Left lung (tissue), 10 donors: ENCODE results near the gene RNF224. TPM values are rescaled to one million over a fixed set of nuclear protein-coding genes. Genes with fewer than 3 reads are reported as not detected.
A peak's percentile ranks its signal among the peaks of the same experiment; 100 is the strongest.

ENCODE experiments used
- ATAC-seq: fragments of 200-7000 bp; cut with Tn5 transposase; one replicate; pipeline ENCODE4 v1.9.1; 2020; ENCODE audit warnings: moderate library complexity
- DNase-seq, 4 donors: peaks; one replicate each; pipeline ENCODE4 v3.0.0-alpha.2; 2013 to 2020
- H3K27ac ChIP-seq, 2 donors: fragments of 200-600 bp; sonication (generic) in 1 of 2; one replicate each; pipeline versions ENCODE4 v1.5.0 to v1.8.0; 2020 to 2021
- H3K27me3 ChIP-seq, 2 donors: fragments of 200-600 bp; sonication (generic) in 1 of 2; one replicate each; pipeline versions ENCODE4 v1.5.0 to v1.8.0; 2020 to 2021
- H3K36me3 ChIP-seq, 2 donors: fragments of 200-600 bp; sonication (generic) in 1 of 2; one replicate each; pipeline versions ENCODE4 v1.5.0 to v1.8.0; 2020 to 2021
- H3K4me1 ChIP-seq, 2 donors: fragments of 200-600 bp; one replicate each; pipeline ENCODE4 v1.8.0; 2021
- H3K4me3 ChIP-seq, 2 donors: fragments of 200-600 bp; sonication (generic) in 1 of 2; one replicate each; pipeline versions ENCODE4 v1.5.0 to v1.8.0; 2020 to 2021; ENCODE audit warnings: mild to moderate bottlenecking in 1 of 2
- H3K9me3 ChIP-seq, 2 donors: fragments of 200-600 bp; sonication (generic) in 1 of 2; one replicate each; pipeline versions ENCODE4 v1.5.0 to v1.8.0; 2020 to 2021
- intact Hi-C, 2 donors: fragments of 100-400 bp; cut with DNase I; formaldehyde crosslinking; loops; one replicate each; pipeline versions ENCODE4 v1.11.2 to v1.14.2; 2022
- polyA plus RNA-seq, 6 donors: library from polyadenylated mRNA; unstranded; fragments of 120-200 nt; gene quantifications; one replicate each; pipeline ENCODE4 v1.2.1, GENCODE V29; 2013; ENCODE audit not compliant: insufficient read length in 6 of 6
- total RNA-seq, 2 donors: library from RNA; stranded (reverse); fragmentation: NEBNext Ultra II Directional; extraction: Animal tissue kit (Norgen Biotek cat#: 25700); gene quantifications; one replicate each; pipeline ENCODE4 v1.2.1, GENCODE V29; 2021
- TF ChIP-seq, protein P1 (sequence below), 2 donors: fragments of 200-600 bp; sonication (generic) in 1 of 2; IDR thresholded peaks; one replicate each; pipeline versions ENCODE4 v1.5.0 to v1.8.0; 2021; ENCODE audit warnings: antibody characterized with exemption in 2 of 2
- donor health status: DM: no; HTN: yes; CAD: no.
- donor health status: DM: no; HTN: no; CAD: no.

RNF224 gene
- total and polyA plus RNA-seq, 8 donors, result 0.15 to 4.8 (median 2.6) TPM

DNA sequence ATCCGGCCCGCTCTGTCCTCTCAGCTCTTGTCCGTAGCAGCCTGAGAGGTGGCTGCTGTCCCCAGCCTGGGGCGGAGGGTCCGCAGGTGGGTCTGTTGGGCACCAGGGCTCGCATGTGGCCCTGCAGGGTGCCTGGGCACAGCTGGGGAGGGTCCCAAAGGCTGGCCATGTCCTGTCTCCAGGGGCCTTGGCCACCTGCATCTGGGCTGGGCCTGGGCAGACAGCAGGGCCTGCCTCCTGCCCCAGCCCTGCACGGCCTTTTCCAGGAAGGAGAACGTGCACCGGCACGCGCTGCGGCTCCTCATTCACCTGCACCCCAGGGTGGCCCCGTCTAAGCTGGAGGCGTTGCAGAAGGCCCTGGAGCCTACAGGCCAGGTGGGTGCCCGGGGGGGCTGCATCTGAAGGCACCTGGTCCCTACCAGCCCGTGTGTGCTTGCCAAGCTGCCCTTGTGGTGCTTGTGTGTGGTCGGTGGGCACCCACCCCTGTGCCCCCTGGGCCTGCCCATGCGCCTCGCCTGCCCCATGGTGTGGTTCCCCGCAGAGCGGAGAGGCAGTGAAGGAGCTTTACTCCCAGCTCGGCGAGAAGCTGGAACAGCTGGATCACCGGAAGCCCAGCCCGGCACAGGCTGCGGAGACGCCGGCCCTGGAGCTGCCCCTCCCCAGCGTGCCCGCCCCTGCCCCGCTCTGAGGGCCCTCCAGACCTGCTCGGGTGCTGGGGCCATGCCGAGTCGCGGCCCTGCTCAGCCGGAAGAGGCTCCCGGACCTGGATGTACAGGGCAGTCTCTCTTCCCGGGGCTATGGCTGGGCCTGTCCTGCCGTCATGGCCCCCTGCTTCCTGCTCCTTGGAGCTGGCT, 45.2 kb downstream of the RNF224 start:
- Histone ChIP-seq H3K4me1 (peaks cover 38 to 64% of the 10 kb centered on the region in 2 donors), H3K36me3 (peaks cover 0 to 47% of the 10 kb centered on the region in 2 donors), H3K27me3 (no peaks in the 10 kb centered on the region), H3K27ac (no peak overlapping the region), H3K9me3 (no peaks in the 10 kb centered on the region), H3K4me3 (no peak overlapping the region)
- ATAC-seq, result no peak
- intact Hi-C loops, result no loop called here
- DNase-seq, result peak in 1 of 4 donors; percentile 66
- TF ChIP-seq, protein P1, sequence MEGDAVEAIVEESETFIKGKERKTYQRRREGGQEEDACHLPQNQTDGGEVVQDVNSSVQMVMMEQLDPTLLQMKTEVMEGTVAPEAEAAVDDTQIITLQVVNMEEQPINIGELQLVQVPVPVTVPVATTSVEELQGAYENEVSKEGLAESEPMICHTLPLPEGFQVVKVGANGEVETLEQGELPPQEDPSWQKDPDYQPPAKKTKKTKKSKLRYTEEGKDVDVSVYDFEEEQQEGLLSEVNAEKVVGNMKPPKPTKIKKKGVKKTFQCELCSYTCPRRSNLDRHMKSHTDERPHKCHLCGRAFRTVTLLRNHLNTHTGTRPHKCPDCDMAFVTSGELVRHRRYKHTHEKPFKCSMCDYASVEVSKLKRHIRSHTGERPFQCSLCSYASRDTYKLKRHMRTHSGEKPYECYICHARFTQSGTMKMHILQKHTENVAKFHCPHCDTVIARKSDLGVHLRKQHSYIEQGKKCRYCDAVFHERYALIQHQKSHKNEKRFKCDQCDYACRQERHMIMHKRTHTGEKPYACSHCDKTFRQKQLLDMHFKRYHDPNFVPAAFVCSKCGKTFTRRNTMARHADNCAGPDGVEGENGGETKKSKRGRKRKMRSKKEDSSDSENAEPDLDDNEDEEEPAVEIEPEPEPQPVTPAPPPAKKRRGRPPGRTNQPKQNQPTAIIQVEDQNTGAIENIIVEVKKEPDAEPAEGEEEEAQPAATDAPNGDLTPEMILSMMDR (IDR thresholded peaks at IDR 0.05), result no peak

GRCh38 chr9:137273095-137273490, 45.8 kb downstream of the RNF224 start:
- ATAC-seq (no peak), DNase-seq (no peak)
- peaks cover 35 to 59% of the 10 kb centered on the region in 2 donors for H3K4me1 ChIP-seq
- no peaks in the 10 kb centered on the region for H3K9me3 ChIP-seq
- peaks cover 0 to 41% of the 10 kb centered on the region in 2 donors for H3K36me3 ChIP-seq
- TF ChIP-seq, protein P1 (IDR thresholded peaks at IDR 0.05), result no peak
- H3K4me3 ChIP-seq, result no peak overlapping the region
- H3K27me3 ChIP-seq, result no peaks in the 10 kb centered on the region
- intact Hi-C loops, result no loop called here
- H3K27ac ChIP-seq, result no peak overlapping the region

- peak in 1 of 4 donors; percentile 61 for DNase-seq
- intact Hi-C loops, result no loop called here
- H3K4me1 ChIP-seq, result peaks cover 28 to 57% of the 10 kb centered on the region in 2 donors
- H3K27ac ChIP-seq, result peak overlapping the region in 1 of 2 donors; percentile 65
- H3K27me3 ChIP-seq, result no peaks in the 10 kb centered on the region
- no peak for ATAC-seq
- peaks cover 0 to 41% of the 10 kb centered on the region in 2 donors for H3K36me3 ChIP-seq
- no peak overlapping the region for H3K4me3 ChIP-seq
- H3K9me3 ChIP-seq, result no peaks in the 10 kb centered on the region
- TF ChIP-seq, protein P1 (IDR thresholded peaks at IDR 0.05), result no peak
Observed at GRCh38 chr9:137273611-137274320, 46.5 kb downstream of the RNF224 start.

- ATAC-seq, result no peak
- Histone ChIP-seq H3K4me1 (peaks cover 18 to 57% of the 10 kb centered on the region in 2 donors), H3K36me3 (peaks cover 0 to 43% of the 10 kb centered on the region in 2 donors), H3K27me3 (no peaks in the 10 kb centered on the region), H3K9me3 (no peaks in the 10 kb centered on the region), H3K27ac (peak overlapping the region; percentile 39 to 93), H3K4me3 (no peak overlapping the region)
- intact Hi-C loops, result no loop called here
- DNase-seq, result peak in 1 of 4 donors; percentile 50
- TF ChIP-seq, protein P1 (IDR thresholded peaks at IDR 0.05), result no peak
Observed at GRCh38 chr9:137275203-137275587, 47.9 kb downstream of the RNF224 start.
